SK-N-SH treated with all-trans-retinoic acid at 6 μM for 48 hours (cell line): ENCODE results near the gene ADO.

Experiments used
- ATAC-seq: fragments of 200-7000 bp; cut with Tn5 transposase; 3 replicates; pipeline ENCODE4 v1.9.1; 2020; ENCODE audit warnings: mild to moderate bottlenecking, moderate library complexity
- ARNTL ChIP-seq: fragments of 450-650 bp; formaldehyde crosslinking; IDR thresholded peaks from 2 replicates; pipeline ENCODE4 v1.5.0; 2020; ENCODE audit warnings: low read depth, mild to moderate bottlenecking, moderate library complexity, borderline replicate concordance
- BACH2 ChIP-seq: fragments of 250-450 bp; sonication (Bioruptor Pico); IDR thresholded peaks from 2 replicates; pipeline ENCODE4 v1.9.0; 2021; ENCODE audit warnings: mild to moderate bottlenecking, borderline replicate concordance
- CSDC2 ChIP-seq: fragments of 250-450 bp; sonication (Bioruptor Pico); IDR thresholded peaks from 2 replicates; pipeline ENCODE4 v1.5.0; 2020; ENCODE audit warnings: mild to moderate bottlenecking, moderate library complexity
- ESRRG ChIP-seq: fragments of 250-450 bp; sonication (Bioruptor Pico); IDR thresholded peaks from 2 replicates; pipeline ENCODE4 v1.6.1; 2021; ENCODE audit warnings: mild to moderate bottlenecking
- GLIS3 ChIP-seq: fragments of 250-450 bp; sonication (Bioruptor Pico); IDR thresholded peaks from 2 replicates; pipeline ENCODE4 v1.5.0; 2020; ENCODE audit warnings: mild to moderate bottlenecking, moderate library complexity
- ISL1 ChIP-seq: fragments of 250-450 bp; sonication (Bioruptor Pico); IDR thresholded peaks from 2 replicates; pipeline ENCODE4 v2.1.2; 2022; ENCODE audit warnings: mild to moderate bottlenecking, moderate library complexity
- OSR1 ChIP-seq: fragments of 250-450 bp; sonication (Bioruptor Pico); IDR thresholded peaks from 2 replicates; pipeline ENCODE4 v1.8.0; 2022; ENCODE audit warnings: moderate library complexity, mild to moderate bottlenecking, inconsistent platforms
- RARB ChIP-seq: fragments of 250-450 bp; sonication (Bioruptor Pico); IDR thresholded peaks from 2 replicates; pipeline ENCODE4 v1.8.0; 2021; ENCODE audit warnings: mild to moderate bottlenecking, moderate library complexity
- SNAI2 ChIP-seq: fragments of 250-450 bp; sonication (Bioruptor Pico); IDR thresholded peaks from 2 replicates; pipeline ENCODE4 v1.5.0; 2020; ENCODE audit warnings: mild to moderate bottlenecking, moderate library complexity
- TCF4 ChIP-seq: fragments of 250-450 bp; sonication (Bioruptor Pico); IDR thresholded peaks from 2 replicates; pipeline ENCODE4 v1.8.0; 2021; ENCODE audit warnings: mild to moderate bottlenecking, moderate library complexity, borderline replicate concordance
- TOX ChIP-seq: fragments of 250-450 bp; sonication (Bioruptor Pico); IDR thresholded peaks from 2 replicates; pipeline ENCODE4 v1.8.0; 2021; ENCODE audit warnings: mild to moderate bottlenecking, moderate library complexity, borderline replicate concordance
- ZC3H10 ChIP-seq: fragments of 250-450 bp; sonication (Bioruptor Pico); IDR thresholded peaks from 2 replicates; pipeline ENCODE4 v1.5.1; 2021; ENCODE audit warnings: mild to moderate bottlenecking, moderate library complexity
- ZNF565 ChIP-seq: fragments of 450-650 bp; formaldehyde crosslinking; conservative IDR thresholded peaks from 2 replicates; pipeline ENCODE4 v1.5.0; 2020; ENCODE audit warnings: low read depth, mild to moderate bottlenecking, moderate library complexity
- ZNF70 ChIP-seq: fragments of 450-650 bp; formaldehyde crosslinking; IDR thresholded peaks from 2 replicates; pipeline ENCODE4 v1.5.0; 2020; ENCODE audit warnings: mild to moderate bottlenecking, moderate library complexity
- ZNF8 ChIP-seq: fragments of 450-650 bp; formaldehyde crosslinking; IDR thresholded peaks from 2 replicates; pipeline ENCODE4 v1.5.0; 2020; ENCODE audit warnings: mild to moderate bottlenecking, moderate library complexity
- TF ChIP-seq, protein P1 (sequence below): fragments of 250-450 bp; sonication (Bioruptor Pico); IDR thresholded peaks from 2 replicates; pipeline ENCODE4 v1.5.1; 2021; ENCODE audit warnings: mild to moderate bottlenecking, moderate library complexity
- TF ChIP-seq, protein P2 (sequence below): fragments of 250-450 bp; sonication (Bioruptor Pico); IDR thresholded peaks from 2 replicates; pipeline ENCODE4 v1.8.0; 2021; ENCODE audit warnings: low read depth, mild to moderate bottlenecking, moderate library complexity, borderline replicate concordance
- TF ChIP-seq, protein P3 (sequence below): fragments of 250-450 bp; sonication (Bioruptor Pico); IDR thresholded peaks from 2 replicates; pipeline ENCODE4 v1.5.1; 2020; ENCODE audit warnings: low read depth, mild to moderate bottlenecking, moderate library complexity
- TF ChIP-seq, protein P4 (sequence below): fragments of 250-450 bp; sonication (Bioruptor Pico); IDR thresholded peaks from 2 replicates; pipeline ENCODE4 v1.5.0; 2020; ENCODE audit warnings: mild to moderate bottlenecking, moderate library complexity

Gene ADO

DNA sequence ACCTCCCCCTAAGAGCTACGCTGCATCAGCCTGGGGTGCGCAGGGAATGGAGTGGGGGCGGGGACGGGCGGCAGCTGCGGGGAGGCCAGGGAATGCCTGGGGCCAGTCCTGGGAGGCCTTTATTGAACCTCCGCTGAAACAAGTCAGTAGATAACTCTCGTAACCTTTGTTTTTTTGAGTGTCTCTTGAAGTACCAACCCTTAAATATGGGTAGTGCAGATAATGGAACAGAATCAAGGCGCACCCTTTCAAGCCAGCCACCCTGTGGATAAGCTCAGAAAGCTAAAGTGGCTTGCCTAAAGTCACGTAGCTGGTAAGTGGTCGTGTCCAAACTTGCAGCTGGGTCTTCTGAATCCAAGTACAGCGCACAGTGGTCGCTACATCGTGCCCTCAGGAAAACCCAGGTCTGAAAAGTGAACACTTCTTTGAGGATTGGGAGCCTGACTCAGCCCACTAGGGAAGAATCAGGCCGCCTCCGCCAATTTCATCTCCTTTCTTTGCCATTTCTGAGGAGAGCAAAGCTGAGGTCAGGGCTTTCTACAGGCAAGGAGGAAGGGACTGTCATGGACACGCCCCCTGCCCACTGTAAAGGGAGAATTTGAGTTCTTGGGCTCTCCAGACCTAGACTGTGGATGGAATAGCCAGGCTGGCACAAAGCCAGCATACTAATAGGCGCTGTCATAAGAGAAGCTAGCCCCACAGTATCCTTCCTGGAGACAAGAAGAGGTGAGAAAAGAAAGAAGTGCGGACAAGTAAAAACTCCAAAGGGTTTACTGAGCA is 14.8 kb downstream of the ADO start:
- TF ChIP-seq CSDC2 (CRISPR knock-in tag) (no peak), ESRRG (CRISPR knock-in tag) (no peak), BACH2 (CRISPR knock-in tag) (no peak), ISL1 (CRISPR knock-in tag) (no peak), RARB (CRISPR knock-in tag) (no peak), ARNTL (CRISPR knock-in tag) (no peak)
- TF ChIP-seq, protein P1, sequence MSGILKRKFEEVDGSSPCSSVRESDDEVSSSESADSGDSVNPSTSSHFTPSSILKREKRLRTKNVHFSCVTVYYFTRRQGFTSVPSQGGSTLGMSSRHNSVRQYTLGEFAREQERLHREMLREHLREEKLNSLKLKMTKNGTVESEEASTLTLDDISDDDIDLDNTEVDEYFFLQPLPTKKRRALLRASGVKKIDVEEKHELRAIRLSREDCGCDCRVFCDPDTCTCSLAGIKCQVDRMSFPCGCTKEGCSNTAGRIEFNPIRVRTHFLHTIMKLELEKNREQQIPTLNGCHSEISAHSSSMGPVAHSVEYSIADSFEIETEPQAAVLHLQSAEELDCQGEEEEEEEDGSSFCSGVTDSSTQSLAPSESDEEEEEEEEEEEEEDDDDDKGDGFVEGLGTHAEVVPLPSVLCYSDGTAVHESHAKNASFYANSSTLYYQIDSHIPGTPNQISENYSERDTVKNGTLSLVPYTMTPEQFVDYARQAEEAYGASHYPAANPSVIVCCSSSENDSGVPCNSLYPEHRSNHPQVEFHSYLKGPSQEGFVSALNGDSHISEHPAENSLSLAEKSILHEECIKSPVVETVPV (CRISPR knock-in tag) = no peak
- ATAC-seq = no peak

DNA sequence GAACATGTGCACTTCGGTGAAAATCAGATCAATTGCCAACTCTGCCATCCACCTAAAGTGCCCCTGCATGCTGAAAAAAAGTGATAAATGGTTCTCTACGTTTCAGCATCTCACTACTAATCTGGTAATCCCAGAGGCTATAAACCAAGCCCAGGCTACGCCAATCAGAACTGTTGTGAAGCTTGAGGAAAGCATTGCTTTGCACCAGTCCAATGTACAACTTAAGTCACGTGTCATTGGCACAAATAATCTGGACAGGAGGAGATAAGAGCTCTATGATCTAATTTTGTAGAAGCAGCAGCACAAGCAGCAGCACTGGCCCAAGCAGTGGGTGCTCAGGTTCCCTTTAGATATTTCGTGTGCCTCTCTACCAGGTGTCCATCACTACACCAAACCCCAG is 16.1 kb downstream of the ADO start:
- ATAC-seq = no peak
- TF ChIP-seq ZNF565 = no peak
- TF ChIP-seq, protein P2, sequence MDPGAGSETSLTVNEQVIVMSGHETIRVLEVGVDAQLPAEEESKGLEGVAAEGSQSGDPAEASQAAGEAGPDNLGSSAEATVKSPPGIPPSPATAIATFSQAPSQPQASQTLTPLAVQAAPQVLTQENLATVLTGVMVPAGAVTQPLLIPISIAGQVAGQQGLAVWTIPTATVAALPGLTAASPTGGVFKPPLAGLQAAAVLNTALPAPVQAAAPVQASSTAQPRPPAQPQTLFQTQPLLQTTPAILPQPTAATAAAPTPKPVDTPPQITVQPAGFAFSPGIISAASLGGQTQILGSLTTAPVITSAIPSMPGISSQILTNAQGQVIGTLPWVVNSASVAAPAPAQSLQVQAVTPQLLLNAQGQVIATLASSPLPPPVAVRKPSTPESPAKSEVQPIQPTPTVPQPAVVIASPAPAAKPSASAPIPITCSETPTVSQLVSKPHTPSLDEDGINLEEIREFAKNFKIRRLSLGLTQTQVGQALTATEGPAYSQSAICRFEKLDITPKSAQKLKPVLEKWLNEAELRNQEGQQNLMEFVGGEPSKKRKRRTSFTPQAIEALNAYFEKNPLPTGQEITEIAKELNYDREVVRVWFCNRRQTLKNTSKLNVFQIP (CRISPR knock-in tag) = no peak
- TF ChIP-seq, protein P3, sequence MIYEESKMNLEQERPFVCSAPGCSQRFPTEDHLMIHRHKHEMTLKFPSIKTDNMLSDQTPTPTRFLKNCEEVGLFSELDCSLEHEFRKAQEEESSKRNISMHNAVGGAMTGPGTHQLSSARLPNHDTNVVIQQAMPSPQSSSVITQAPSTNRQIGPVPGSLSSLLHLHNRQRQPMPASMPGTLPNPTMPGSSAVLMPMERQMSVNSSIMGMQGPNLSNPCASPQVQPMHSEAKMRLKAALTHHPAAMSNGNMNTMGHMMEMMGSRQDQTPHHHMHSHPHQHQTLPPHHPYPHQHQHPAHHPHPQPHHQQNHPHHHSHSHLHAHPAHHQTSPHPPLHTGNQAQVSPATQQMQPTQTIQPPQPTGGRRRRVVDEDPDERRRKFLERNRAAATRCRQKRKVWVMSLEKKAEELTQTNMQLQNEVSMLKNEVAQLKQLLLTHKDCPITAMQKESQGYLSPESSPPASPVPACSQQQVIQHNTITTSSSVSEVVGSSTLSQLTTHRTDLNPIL = no peak

DNA sequence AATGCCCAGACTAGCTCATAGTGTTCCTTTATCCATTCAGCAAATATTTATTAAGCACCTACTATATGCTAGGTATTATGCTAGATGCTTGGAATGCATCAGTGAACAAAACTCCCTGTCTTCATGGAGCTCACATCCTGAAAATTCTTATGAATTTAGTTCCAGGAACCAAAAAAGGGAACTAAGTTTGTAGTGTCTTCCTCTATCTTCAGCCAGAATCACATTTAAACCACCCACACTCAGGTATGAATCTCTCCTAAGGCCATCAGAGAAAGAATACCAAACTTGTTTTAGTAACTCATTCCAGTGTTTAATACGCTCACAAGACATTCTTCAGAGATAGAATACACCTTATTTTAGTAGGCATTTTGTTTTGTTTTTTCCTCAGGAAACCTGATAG is 21.8 kb downstream of the ADO start:
- no peak for ATAC-seq
- no peak for TF ChIP-seq TCF4 (CRISPR knock-in tag)
- TF ChIP-seq ZC3H10 = no peak
- TF ChIP-seq GLIS3 = no peak
- TF ChIP-seq, protein P4, sequence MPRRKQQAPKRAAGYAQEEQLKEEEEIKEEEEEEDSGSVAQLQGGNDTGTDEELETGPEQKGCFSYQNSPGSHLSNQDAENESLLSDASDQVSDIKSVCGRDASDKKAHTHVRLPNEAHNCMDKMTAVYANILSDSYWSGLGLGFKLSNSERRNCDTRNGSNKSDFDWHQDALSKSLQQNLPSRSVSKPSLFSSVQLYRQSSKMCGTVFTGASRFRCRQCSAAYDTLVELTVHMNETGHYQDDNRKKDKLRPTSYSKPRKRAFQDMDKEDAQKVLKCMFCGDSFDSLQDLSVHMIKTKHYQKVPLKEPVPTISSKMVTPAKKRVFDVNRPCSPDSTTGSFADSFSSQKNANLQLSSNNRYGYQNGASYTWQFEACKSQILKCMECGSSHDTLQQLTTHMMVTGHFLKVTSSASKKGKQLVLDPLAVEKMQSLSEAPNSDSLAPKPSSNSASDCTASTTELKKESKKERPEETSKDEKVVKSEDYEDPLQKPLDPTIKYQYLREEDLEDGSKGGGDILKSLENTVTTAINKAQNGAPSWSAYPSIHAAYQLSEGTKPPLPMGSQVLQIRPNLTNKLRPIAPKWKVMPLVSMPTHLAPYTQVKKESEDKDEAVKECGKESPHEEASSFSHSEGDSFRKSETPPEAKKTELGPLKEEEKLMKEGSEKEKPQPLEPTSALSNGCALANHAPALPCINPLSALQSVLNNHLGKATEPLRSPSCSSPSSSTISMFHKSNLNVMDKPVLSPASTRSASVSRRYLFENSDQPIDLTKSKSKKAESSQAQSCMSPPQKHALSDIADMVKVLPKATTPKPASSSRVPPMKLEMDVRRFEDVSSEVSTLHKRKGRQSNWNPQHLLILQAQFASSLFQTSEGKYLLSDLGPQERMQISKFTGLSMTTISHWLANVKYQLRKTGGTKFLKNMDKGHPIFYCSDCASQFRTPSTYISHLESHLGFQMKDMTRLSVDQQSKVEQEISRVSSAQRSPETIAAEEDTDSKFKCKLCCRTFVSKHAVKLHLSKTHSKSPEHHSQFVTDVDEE (CRISPR knock-in tag) = no peak
- TF ChIP-seq, protein P3 = no peak
- no peak for TF ChIP-seq RARB (CRISPR knock-in tag)
- TF ChIP-seq, protein P2 (CRISPR knock-in tag) = no peak
- TF ChIP-seq TOX (CRISPR knock-in tag) = no peak
- TF ChIP-seq SNAI2 (CRISPR knock-in tag) = no peak
- TF ChIP-seq ISL1 (CRISPR knock-in tag) = no peak
- TF ChIP-seq BACH2 (CRISPR knock-in tag) = no peak
- no peak for TF ChIP-seq ESRRG (CRISPR knock-in tag)
- TF ChIP-seq, protein P1 (CRISPR knock-in tag) = no peak
- TF ChIP-seq OSR1 = no peak
- no peak for TF ChIP-seq ARNTL (CRISPR knock-in tag)
- TF ChIP-seq ZNF70 = no peak
- TF ChIP-seq ZNF8 (CRISPR knock-in tag) = no peak
